DMS114 treated with DMSO at 0.1 percent for 48 hours (cell line): ENCODE data around the gene CFAP61.

Experiments
- DNase-seq: peaks from one replicate; lab custom pipeline; 2025; ENCODE audit not compliant: unreplicated experiment; lab: John Stamatoyannopoulos, UW

CFAP61 gene

DNA sequence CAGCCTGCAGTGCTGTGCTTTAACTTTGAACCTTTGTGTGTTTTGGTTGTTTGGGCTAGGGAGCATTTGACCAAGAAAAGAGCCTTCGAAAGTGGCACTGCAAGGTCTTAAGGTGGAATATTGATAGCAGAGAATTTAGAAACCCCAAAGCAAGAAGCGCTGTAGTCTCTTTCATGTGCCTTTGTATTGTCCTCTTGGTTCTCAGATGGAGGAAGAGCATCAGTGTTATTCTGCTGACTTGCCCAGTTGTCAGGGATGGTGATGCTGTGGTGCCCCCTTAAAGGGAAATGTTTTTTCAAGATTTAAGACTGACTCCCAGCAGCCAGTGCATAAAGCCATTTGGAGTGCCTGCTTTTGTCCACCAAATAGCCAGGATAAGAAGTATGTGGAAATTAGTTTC is 212.9 kb downstream of the CFAP61 start:
- DNase-seq = no peak

DNA sequence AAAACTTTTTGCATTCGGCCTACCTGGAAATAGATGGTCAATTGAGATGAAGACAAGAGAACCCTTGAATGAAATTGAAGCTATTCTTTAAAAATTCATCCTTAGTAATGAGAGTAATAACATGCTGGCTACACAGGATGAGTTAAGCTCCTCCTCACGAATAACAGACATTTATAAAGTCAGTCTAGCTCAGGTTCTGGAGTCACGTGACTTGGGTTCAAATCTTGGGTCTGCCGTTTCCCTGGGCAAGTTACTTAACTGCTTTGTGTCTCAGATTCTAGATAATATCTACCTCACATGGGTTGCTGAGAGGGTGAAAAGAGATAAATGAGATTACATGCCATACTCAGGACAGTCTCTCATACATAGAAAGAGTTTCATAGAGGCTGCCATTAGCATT is 214.2 kb downstream of the CFAP61 start:
- no peak for DNase-seq

DNA sequence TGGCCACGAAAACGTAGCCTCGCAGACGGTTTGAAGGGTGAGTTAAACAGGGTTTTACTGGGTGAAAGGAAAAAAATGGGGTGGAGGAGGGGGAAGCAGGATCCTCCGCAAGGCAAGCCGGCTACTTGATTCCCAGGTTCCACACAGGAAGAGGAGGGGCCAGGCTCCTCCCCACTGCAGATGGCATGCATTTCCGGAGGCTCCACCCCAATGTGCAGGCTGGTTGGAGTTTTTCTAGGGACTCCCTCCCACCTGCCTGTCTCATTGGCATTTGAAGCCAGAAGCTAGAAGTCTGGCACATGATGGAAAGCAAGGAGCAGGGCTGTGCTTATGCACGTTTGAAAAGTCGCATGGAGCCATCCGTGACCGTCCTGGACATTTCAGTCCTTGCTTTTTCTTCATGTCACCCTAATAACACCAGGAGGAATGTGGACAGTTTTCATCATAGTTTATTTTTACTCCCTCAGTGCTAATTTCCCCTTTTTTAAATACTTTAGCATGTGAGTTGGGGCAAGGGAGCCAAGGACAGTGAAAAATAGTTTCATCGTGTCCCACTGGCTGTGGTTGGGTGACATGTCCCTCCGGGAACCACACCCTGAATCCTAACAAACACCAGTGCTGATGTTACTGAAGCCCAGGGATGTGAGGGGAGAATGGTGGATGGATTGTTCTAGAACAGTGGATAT is 215.5 kb downstream of the CFAP61 start:
- peak; percentile 4 for DNase-seq

DNA sequence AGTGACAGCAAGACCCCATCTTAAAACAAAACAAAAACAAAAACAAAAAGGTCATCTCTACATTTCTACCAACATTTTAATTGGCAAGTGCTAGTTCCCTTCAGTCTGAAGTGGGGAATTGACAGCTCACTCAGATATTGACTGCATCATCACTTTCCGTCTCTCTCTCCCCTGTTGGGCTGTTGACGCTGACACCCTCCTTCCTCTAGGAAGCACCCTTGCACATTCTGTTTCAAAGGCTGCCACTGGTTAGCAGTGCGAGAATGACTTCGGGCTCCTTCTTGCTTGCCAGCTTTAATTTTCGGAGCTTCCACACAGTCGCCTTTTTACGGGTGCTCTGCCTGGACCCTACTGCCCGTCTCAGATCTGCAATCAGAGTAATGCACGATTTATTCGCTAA is 218.9 kb downstream of the CFAP61 start:
- DNase-seq = no peak

DNA sequence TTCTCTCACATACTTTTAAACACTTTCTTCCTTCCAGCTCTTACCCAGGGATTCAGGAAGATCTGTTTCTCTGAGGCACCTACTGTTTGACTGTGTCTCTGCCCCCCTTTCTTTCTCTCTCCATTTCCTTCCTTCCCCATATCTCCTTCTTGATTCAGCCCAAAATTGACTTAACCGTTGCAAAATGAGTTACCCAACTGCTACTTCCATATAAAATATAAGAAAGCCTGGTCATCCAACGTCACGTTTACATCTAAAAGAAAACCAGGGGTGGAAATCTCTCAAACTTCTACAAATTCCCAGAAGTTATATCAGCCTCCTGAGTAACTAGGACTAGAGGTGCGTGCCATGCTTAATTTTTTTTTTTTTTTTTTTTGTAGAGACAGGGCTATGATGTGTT is 220.4 kb downstream of the CFAP61 start:
- no peak for DNase-seq

DNA sequence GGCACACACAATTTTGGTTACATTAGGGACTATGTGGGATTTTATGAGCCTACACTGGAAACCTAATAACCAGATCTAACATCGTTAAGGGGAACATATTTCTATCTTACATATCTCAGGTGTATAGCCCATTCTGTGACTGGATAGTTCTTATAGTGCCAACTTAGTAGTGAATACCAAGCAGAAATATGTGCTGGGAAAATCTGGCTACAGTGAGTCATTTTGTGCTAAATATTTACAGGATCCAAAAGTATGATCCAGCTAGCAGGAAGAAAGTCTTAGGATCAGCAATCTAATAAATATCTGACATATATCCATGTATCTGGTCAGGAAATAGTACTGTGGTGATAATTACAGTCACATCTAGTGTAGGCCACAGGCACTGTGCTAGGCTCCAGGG is 221.0 kb downstream of the CFAP61 start:
- no peak for DNase-seq

DNA sequence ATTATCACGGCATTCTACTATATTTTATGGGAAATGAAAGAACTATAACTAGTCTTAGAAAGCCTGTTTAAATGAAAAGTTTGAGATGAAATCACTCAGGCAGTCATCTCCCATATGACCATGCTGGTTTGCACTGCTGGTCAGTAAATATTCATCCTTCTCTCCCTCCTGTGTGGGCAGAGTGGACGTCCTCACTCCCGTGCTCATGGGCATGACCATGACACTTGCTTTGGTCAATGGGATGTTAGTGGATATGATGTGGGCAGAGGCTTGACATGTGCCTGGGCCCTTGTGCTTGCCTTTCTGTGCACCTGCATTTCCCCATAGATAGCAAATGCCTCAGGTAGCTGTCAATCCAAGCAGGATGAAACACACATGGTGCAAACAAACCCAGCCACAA is 222.5 kb downstream of the CFAP61 start:
- DNase-seq = no peak

DNA sequence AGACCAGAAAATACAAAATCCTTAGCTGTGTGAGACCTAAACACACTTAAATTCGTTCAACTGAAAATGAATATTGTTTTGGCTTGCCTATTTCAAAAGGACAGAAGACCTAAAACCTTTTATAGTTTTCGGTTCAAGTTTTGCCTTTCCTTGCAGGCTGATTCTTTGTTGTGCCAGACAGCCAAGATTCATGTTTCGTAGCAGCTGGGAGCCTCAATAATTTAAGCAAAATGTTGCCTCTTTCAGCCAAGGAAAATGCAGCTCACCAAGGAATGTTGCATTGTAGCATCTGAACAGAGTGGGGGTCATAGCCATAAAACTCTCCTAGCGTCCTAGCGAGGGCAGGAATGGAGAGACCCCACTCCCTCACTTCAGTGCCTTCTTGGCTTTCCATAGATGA is 223.3 kb downstream of the CFAP61 start:
- DNase-seq = no peak

DNA sequence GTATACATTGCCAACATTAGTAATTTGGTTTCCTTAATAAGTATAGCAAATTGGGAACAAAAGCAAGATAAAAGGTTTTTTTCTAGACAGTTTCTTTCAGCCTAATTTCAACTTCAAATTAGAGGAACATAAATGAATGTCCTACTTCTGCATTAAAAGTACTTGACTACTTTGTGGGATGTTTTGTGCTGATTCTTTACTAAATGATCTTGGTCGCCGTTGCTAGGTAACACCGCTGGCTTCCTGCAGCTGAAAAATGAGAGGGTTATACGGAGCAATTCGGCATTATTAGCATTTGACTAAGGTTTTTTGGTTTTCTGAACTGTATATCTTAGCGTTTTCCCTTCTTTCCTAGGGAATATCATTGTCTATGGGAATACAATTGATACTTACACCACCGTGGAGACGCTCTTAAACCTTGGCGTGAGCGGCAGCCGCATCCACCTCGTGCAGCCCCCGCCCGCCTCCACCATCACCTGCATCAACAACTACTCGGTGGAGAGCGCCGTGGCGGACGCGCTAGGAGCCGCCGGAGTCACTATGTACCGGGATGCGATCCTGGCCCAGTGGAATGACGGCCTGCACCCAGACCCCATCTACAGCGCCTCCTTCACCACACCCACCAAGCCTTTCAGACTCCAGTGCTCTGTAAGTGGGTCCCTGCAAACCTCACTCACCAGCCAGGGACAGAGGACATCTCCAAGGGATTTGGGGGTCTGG is 224.6 kb downstream of the CFAP61 start:
- DNase-seq = no peak

DNA sequence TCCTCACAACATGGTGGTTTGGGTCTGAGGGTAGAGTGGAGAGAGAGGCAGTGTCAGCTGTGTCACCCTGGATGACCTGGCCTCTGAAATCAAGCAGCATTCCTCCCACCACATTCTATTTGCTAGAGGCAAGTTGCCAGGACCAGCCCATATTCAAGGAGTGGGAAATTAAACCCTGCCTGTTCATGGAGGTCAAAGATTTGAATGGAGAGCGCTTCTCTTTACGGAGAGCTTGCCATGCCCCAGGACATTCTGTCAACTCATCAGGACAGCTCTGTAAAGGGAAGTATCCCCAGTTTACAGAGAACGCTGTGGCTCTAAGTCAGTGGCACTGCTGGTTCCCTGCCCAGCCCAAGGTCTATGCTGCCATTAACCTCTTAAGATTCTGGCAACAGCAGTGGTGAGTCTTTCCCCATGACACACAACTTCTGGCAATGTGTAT is 225.6 kb downstream of the CFAP61 start:
- DNase-seq = no peak

DNA sequence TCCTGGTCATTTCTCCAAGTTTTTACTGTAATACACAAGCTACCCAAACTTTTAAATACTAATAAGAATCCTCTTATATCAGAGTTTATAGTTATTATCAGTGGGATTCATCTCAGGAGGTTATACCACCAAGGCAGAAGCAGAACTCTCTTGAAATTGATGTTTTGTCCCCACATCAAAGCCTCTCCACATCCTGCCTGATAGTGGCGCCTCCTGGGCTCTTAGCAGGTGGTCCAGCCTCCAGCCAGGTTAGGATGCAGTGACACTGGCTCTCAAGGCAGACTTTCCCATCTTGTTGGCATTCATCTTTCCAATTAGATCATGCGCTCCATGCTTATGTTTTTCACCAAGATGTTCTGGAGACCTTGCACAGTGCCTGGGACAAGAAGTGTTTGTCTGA is 233.7 kb downstream of the CFAP61 start:
- DNase-seq = no peak

DNA sequence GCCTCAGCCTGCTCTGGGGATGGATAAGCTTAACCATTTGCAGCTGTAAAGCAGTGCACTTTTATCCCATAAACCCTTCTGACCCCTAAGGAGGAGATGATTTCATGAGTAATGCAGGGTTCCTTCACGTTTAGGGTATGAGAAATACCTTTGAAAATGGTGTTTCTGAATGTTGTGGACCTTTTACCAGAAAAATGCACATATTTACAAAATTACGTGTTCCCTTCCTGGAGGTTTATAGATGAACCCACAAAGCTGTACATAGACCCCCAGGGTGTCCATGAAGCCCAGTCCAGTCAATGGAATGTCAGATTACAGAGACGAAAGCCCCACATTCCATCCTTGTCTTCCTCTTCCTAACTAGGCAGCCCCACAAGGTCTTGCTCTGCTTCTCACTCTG is 237.0 kb downstream of the CFAP61 start:
- no peak for DNase-seq

DNA sequence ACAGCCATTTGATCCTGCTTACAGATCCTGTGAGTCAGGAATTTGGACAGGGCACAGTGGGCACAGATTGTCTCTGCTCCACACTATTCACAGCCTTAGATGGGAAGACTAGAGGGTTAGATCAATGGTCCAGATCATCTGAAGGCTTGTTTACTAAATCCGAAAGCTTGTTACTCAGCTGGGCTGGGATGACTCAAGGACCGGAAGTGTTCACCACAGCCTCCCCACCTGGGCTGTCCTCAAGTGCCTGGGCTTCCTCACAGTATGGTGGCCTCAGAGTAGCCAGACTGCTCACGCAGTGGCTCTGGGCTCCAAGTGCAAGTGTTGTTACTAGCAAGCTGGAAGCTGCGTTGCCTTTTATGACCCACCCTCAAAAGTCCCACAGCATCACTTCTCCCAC is 240.1 kb downstream of the CFAP61 start:
- no peak for DNase-seq

DNA sequence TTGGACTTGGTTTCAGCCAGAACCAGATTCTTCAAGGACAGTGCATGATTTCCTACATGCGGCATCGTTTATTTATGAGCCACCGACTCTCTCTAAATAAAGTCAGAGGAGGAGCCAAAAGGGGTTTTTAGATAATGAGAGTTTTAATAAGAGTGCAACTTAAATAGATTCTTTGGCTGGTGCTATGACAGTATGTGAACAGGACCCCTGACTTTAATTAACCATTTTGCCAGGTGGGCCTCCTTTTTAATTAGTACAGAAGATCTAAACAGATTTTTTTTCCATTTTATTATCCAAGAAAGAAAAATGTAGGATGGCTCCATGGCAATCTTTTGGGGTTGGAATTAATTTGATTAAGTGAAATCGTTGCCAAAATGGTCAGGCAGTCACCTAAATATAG is 240.8 kb downstream of the CFAP61 start:
- no peak for DNase-seq

DNA sequence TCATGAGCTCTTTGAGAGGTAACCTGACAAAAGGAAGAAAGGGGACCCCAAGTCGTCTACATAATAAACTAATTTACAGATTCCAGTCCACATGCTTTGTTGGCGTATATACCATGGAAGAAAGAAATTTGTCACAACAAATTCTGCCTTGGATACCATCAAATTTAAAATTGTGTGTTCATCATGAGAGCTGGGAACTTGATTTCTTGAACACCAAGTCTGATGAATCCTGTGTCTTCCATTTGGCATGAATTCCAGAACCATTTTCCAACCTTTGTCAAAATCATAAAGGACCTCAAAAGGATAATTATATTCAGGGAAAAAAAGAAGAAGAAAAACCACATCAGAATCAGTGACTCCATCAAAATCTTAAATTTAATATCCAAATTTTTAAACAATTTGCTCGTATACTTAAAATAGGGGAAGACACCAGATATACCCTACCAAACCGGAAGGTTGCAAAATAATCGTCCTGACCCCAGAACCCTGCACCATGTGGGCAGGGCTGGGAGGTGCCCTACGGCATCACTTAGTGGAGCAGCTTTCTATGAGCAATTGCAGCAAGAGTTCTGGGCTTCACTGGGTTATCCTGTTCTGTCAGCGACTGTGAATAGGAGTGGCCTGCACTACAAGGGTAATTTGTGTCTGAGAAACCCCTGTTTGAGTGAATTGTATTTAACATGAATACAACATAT is 241.5 kb downstream of the CFAP61 start:
- no peak for DNase-seq

DNA sequence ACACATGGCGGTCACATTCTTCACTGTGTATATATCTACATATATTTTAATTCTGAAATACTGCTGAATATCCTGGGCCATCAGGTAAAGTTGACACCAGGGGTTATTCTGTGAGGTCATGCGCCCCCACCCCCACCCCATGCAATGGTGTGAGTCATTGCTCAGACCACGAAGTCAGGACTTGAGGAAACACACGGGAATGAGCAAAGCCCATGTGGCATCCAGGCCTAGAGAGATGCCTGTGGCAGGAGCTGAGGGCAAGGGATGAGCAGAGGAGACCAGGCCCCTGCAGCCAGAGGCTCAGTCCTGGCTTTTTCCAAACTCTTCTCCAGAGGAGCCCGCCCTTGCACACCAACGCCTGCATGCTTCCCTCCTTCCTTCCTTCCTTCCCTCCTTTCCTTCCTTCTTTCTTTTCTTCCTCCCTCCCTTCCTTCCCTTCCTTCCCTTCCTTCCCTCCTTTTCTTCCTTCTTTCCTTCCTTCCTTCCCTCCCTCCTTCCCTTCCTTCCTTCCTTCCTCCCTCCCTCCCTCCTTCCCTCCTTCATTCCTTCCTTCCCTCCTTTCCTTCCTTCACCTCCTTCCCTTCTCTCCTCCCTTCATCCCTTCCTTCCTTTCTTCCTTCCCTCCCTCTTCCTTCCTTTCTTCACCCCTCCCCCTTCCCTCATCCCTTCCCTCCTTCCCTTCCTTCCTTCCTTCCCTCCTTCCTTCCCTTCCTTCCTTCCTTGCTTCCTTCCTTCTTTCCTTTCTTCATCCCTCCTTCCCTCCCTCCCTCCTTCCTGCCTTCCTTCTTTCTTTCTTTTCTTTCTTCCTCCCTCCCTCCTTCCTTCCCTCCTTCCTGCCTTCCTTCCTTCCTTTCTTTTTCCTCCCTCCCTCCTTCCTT is 243.5 kb downstream of the CFAP61 start:
- DNase-seq = no peak

DNA sequence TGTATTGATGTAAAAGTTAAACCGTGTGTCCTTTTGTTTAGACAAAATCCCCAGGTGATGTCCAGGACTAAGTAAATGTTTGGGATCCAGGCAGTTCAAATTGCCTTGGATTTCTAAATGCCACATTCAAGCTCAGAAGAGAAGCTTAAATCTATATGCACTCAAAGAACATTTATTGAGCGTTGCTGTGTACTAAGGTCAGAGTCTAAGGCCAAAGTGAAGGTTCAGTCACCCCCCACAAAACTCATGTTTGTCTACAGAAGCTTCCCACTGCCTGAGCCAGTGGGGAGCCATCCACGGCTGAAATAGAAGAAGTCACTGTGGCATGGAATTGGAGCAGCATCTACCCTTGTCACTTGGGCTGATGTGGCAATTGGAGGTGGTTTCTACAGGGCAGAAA is 244.8 kb downstream of the CFAP61 start:
- DNase-seq = no peak

DNA sequence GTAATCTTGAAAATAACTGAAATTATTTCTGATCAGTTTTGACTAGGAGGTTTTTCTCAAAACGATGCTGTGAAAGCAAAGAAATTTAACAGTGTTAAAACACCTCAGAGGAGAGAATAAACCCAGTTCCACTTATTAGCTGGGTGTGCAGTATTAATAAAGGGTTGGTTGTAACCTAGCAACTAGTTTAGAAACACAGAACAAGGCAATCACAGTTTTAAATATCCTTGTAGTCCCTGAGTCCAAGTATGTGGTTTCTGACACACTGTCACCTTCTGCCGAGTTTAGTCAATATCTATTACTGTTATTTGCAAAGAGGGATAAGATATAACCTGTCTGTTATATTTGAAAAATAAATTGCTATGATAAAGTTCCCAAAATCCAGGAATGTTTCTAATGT is 245.4 kb downstream of the CFAP61 start:
- DNase-seq = no peak

DNA sequence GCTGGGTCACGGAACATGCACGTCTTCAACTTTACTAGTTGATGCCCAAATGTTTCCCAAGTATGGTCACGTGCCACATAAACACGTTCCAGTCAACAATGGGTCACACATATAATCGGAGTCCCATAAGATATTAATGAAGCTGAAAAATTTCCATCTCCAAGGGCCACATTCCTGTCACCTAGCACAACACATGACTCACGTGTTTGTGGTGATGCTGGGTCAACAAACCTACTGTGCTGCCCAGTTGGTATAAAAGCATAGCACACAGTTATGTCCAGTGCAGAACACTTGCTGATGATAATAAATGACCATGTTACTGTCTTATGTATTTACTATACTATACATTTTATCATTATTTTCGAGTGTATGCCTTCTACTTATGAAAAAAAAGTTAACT is 247.6 kb downstream of the CFAP61 start:
- no peak for DNase-seq

DNA sequence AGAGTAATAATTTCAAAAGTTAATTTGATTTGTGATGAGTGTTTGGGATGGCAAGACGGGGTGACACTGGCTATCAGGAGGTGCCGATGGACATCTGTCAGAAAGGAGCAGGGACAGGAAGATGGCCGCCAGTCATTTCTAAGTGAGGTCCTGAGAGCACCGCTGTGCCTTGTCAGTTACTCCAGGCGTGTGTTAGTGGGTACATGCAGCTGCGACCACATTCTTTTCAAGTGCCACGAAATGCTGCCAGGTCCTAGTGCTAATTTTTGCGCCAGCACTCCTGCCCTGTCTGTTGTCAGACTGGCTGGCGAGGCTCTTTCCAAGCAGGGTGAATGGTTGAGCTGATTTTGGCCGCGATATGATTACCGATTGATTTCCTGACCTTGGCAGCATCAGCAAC is 251.0 kb downstream of the CFAP61 start:
- DNase-seq = no peak

DNA sequence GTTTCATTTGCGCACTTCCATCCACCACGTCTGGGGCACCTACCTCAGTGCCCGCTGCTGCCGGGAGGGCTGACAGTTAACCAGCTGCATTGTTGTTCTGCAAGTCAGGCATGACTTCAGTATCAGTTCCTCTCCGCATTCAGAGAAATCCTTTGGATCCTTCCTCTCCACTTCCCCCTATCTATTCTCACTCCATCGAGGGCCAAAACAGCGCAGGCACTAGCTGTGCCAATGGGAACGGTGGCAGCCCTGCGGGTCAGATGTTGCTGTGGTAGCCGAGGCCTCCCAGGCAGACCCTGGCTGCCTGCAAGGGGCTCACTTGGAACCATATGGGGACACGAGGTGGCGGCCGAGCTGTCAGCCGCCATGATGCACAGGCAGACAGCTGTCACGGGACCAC is 251.4 kb downstream of the CFAP61 start:
- DNase-seq = no peak
